Ovary (tissue), 3 donors: ENCODE results near the gene GSG1L2.

ENCODE experiments used
- CTCF ChIP-seq, 3 donors: fragments of 450-650 bp in 2 of 3; fragments of 200-600 bp in 1 of 3; IDR thresholded peaks; one replicate each; pipeline versions ENCODE4 v1.5.1 to v1.8.0; 2016 to 2022; ENCODE audit warnings: antibody characterized with exemption in 3 of 3, mild to moderate bottlenecking in 1 of 3
- POLR2A ChIP-seq: fragments of 450-650 bp; IDR thresholded peaks from one replicate; pipeline ENCODE4 v1.6.1; 2017; ENCODE audit warnings: antibody characterized with exemption, mild to moderate bottlenecking, moderate library complexity
- donor health status: DM: no; HTN: no; CAD: no.

GRCh38 chr17:9828296-9829295, 6.7 kb upstream of the GSG1L2 start:
- TF ChIP-seq POLR2A (no peak), CTCF (IDR thresholded peaks at IDR 0.05) (no peak)
